HG03565 (cell line): ENCODE measurements around the gene KCTD1.

ENCODE experiments used
- ATAC-seq: cut with Tn5 transposase; IDR thresholded peaks from one replicate; pipeline ENCODE4 v1.9.1; 2021; ENCODE audit warnings: mild to moderate bottlenecking, moderate library complexity; ENCODE audit not compliant: unreplicated experiment

Gene KCTD1

GRCh38 chr18:26434887-26435286 lies 113.5 kb downstream of the KCTD1 start:
- no peak for ATAC-seq

GRCh38 chr18:26432651-26433424 lies 115.5 kb downstream of the KCTD1 start:
- ATAC-seq, result peak; percentile 61

DNA sequence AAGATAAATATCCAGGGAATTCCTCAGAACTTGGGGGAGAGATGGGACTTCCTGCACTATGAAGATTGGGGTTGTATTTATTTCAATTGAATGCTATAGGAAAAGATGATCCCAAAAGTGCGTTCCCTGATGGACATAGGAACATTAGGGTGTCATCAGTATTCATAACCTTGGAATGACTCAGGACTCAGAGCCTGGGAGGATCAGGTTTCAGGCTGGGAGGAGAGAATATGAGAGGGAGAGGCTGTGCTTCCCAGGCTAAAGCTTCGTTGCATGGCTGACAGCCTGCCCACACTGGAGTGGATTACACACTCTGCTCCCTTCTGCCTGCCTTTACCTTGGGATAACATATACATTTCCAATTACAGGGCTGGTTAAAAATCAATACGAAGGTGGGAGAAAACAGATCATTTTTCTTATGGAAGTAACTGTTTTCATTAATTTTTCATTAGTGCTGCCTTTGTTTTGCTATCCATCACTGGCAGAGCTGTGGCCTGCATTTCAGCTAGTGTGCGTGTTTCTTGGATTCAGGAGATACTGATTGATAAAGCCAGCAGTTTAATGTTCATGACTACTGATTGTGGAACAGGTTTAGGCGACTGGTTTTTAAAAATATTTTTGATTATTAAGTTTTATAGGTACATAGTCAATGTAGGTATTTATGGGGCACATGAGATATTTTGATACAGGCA lies 118.7 kb downstream of the KCTD1 start:
- ATAC-seq, result no peak

GRCh38 chr18:26425148-26425531 lies 123.2 kb downstream of the KCTD1 start:
- no peak for ATAC-seq

GRCh38 chr18:26424428-26425147 lies 123.8 kb downstream of the KCTD1 start:
- no peak for ATAC-seq

- ATAC-seq, result peak; percentile 81
These were observed 125.7 kb downstream of the KCTD1 start for GRCh38 chr18:26422472-26423162.

- no peak for ATAC-seq
These were observed 126.4 kb downstream of the KCTD1 start for GRCh38 chr18:26421931-26422330.

GRCh38 chr18:26421503-26421902 lies 126.8 kb downstream of the KCTD1 start:
- ATAC-seq, result no peak

GRCh38 chr18:26419746-26420145 lies 128.6 kb downstream of the KCTD1 start:
- ATAC-seq, result no peak

- ATAC-seq, result no peak
These were observed 130.1 kb downstream of the KCTD1 start for GRCh38 chr18:26418225-26418624.

GRCh38 chr18:26417190-26417589 lies 131.2 kb downstream of the KCTD1 start:
- ATAC-seq, result no peak

DNA sequence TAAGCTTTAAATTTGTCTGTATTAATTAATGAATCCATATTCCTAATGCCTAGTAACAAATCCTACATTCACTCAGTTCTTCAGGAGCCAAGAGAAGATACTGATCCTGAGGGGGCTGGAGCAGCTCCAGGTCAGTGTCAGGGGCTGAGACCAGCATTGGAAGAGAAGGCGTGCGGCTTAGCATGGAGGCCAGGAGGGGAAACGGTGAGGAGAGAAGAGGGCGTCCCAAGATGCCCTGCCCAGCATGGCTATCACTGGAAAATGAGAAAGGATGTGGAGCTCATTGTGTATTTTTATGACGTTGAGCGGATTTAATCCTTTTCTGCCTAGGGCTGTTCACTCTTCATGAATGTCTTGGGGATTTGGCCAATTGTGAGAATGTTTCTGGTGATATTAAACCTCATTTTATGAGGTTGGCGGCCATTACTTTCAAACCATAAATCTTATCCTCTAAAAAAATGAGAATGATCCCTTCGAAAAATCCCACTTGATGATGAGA lies 131.7 kb downstream of the KCTD1 start:
- ATAC-seq, result no peak

DNA sequence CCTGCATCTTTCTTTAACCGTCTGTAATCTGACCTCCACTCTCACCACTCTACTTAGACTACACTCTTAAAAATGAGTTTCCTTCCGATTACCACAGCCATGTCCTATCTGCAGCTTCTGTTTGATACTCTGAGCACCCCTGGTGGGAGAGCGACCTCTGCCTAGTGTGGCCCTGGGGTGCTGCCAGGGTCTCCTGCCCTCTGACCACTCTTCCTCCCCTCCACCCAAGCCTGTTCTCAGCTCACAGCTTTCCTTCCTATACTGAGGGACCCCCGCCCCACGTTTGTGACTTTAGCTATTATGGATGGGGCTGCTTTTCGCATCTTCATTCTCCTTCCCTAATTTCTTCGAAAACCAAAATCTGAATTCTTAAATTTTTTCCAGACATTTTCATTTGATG lies 132.7 kb downstream of the KCTD1 start:
- no peak for ATAC-seq

- no peak for ATAC-seq
These were observed 133.4 kb downstream of the KCTD1 start for GRCh38 chr18:26414901-26415440.

GRCh38 chr18:26409091-26409490 lies 139.3 kb downstream of the KCTD1 start:
- ATAC-seq, result no peak

GRCh38 chr18:26407736-26408601 lies 140.4 kb downstream of the KCTD1 start:
- ATAC-seq, result no peak

DNA sequence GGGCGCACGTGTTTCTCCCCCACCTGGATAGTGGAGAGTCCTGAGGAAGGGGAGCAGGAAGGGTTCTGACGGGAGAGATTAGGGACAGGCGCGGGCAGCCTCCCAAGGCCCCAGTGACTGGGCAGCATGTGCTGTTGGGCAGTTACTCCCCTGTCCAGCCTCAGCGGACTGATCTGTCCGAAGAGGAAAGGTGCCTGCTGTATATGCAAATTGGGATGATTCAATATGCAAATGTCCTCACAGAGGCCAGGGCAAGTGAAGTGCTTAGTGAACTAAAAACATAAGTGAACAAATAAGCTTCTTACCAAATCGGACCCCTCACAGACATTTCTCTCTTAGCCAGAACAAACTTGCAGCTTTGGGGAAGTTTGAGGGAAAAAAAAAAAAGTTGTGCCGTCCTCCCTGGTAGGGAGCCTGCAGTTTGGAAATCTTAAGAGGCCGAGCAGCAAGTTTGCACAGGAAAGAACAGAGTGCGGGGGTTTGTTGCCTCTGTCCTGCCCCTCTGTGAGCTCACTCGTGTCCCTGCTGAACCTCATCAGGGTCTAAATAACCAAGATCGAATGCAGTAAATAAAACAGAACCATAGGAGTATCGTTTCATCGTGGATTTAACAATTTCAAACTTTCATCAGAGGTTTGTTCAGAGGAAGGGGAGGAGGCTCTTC lies 141.4 kb downstream of the KCTD1 start:
- ATAC-seq, result no peak

DNA sequence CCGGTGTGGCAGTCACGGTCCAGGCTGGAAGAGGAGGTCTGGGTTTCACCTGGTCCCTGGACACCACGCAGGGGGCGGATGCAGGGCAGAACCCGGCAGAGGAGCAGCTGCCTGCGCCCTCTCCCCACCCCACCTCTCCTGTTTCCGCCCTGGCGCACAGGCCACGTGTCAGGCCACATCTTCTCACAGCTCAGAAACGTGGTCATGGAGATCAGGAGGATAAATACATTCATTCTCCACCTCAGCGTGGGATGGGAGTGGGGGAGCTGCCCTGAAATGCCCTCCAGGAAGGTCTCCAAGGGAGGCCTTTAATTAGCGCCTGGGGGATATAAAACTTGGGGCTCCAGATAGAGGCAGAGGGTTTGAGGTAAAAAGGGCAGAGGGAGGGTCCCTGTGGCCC lies 142.0 kb downstream of the KCTD1 start:
- ATAC-seq, result no peak

- peak; percentile 87 for ATAC-seq
These were observed 143.1 kb downstream of the KCTD1 start for GRCh38 chr18:26405190-26405801.
